Smooth muscle cell (in vitro differentiated cells): ENCODE results near the gene SFTPA1. TPM values are rescaled to one million over a fixed set of nuclear protein-coding genes. Genes with fewer than 3 reads are reported as not detected.

Source experiments
- DNase-seq: peaks from one replicate; lab custom pipeline; 2025; ENCODE audit not compliant: unreplicated experiment; lab: John Stamatoyannopoulos, UW
- H2AFZ ChIP-seq: fragments of 200-600 bp; sonication (generic); 2 replicates; pipeline ENCODE4 v1.6.0; 2016; ENCODE audit warnings: antibody characterized with exemption, low read depth, mild to moderate bottlenecking
- H3F3A ChIP-seq: fragments of 200-600 bp; sonication (generic); 2 replicates; pipeline ENCODE4 v1.6.0; 2017; ENCODE audit warnings: antibody characterized with exemption, low read depth
- H3K27ac ChIP-seq: fragments of 200-600 bp; sonication (generic); 2 replicates; pipeline ENCODE4 v1.5.1; 2016; ENCODE audit warnings: low read depth, mild to moderate bottlenecking
- H3K27me3 ChIP-seq: fragments of 200-600 bp; sonication (generic); 2 replicates; pipeline ENCODE4 v1.6.1; 2016; ENCODE audit warnings: low read depth, mild to moderate bottlenecking
- H3K36me3 ChIP-seq: fragments of 200-600 bp; sonication (generic); 2 replicates; pipeline ENCODE4 v1.5.1; 2016; ENCODE audit warnings: low read depth
- H3K4me1 ChIP-seq: fragments of 200-600 bp; sonication (generic); 2 replicates; pipeline ENCODE4 v1.5.1; 2016; ENCODE audit warnings: low read depth
- H3K4me2 ChIP-seq: fragments of 200-600 bp; sonication (generic); 2 replicates; pipeline ENCODE4 v1.6.0; 2016; ENCODE audit warnings: mild to moderate bottlenecking
- H3K4me3 ChIP-seq: fragments of 200-600 bp; sonication (generic); 2 replicates; pipeline ENCODE4 v1.5.1; 2016; ENCODE audit warnings: mild to moderate bottlenecking
- H3K79me2 ChIP-seq: fragments of 200-600 bp; sonication (generic); 2 replicates; pipeline ENCODE4 v1.6.0; 2016; ENCODE audit warnings: low read depth, mild to moderate bottlenecking
- H3K9ac ChIP-seq: fragments of 200-600 bp; sonication (generic); 2 replicates; pipeline ENCODE4 v1.6.0; 2016; ENCODE audit warnings: low read depth
- H3K9me3 ChIP-seq: fragments of 200-600 bp; sonication (generic); replicated peaks from 2 replicates; pipeline ENCODE4 v1.5.1; 2016; ENCODE audit warnings: low read depth
- H4K20me1 ChIP-seq: fragments of 200-600 bp; sonication (generic); 2 replicates; pipeline ENCODE4 v1.6.0; 2016; ENCODE audit warnings: low read depth
- WGBS: methylation state at CpG from one replicate; pipeline ENCODE4 v1.1.7; 2016; ENCODE audit warnings: low lambda C conversion rate; 5-methylcytosine and 5-hydroxymethylcytosine counted together
- polyA plus RNA-seq: library from polyadenylated mRNA; unstranded; fragments of >200 nt; fragmentation: Nextera tagmentation; extraction: Ambion mirVana; gene quantifications from 2 replicates; pipeline ENCODE4 v1.2.1, GENCODE V29; 2016
- total RNA-seq: library from RNA; depleted of rRNA; stranded (reverse); fragments of >200 nt; gene quantifications from 2 replicates; pipeline ENCODE4 v1.2.3, GENCODE V29; 2014
- TF ChIP-seq, protein P1 (sequence below): fragments of 200-600 bp; sonication (generic); IDR thresholded peaks from 2 replicates; pipeline ENCODE4 v1.5.1; 2017; ENCODE audit warnings: borderline replicate concordance, mild to moderate bottlenecking, antibody characterized with exemption; ENCODE audit not compliant: insufficient read depth, poor library complexity, severe bottlenecking

The SFTPA1 gene
- total and polyA plus RNA-seq, 2 experiments from 2014 or later = not detected

DNA sequence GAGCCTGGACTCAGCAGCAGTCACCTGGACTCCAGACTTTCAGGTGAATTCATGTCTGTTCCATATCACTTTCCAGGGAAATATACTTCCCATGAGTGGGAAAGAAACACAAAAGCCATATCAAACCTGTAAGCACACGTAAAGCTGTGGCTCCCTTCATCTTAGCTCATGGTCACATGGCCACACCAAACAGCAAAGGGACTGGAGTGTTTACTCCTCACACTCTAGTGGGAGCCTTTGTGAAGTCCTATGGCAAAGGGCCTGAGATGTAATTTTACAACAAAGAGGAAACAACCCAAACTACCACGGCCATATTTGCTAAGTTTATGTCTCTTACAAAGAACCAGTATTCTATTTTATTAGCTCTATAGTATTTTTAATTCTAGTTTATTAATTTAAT, 16.3 kb downstream of the SFTPA1 start:
- Histone ChIP-seq H3K79me2 (no peaks in the 10 kb centered on the region), H2AFZ (no peak overlapping the region), H3K4me1 (no peaks in the 10 kb centered on the region), H3K9ac (no peak overlapping the region), H3K4me3 (no peak overlapping the region), H3K36me3 (no peaks in the 10 kb centered on the region), H4K20me1 (no peaks in the 10 kb centered on the region), H3K9me3 (no peaks in the 10 kb centered on the region), H3F3A (no peaks in the 10 kb centered on the region), H3K27me3 (peaks cover 5% of the 10 kb centered on the region), H3K27ac (no peak overlapping the region), H3K4me2 (no peak overlapping the region)
- no peak for DNase-seq
- TF ChIP-seq, protein P1, sequence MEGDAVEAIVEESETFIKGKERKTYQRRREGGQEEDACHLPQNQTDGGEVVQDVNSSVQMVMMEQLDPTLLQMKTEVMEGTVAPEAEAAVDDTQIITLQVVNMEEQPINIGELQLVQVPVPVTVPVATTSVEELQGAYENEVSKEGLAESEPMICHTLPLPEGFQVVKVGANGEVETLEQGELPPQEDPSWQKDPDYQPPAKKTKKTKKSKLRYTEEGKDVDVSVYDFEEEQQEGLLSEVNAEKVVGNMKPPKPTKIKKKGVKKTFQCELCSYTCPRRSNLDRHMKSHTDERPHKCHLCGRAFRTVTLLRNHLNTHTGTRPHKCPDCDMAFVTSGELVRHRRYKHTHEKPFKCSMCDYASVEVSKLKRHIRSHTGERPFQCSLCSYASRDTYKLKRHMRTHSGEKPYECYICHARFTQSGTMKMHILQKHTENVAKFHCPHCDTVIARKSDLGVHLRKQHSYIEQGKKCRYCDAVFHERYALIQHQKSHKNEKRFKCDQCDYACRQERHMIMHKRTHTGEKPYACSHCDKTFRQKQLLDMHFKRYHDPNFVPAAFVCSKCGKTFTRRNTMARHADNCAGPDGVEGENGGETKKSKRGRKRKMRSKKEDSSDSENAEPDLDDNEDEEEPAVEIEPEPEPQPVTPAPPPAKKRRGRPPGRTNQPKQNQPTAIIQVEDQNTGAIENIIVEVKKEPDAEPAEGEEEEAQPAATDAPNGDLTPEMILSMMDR = no peak
- WGBS = 47% methylated on average over 2 of the region's 2 CpGs

DNA sequence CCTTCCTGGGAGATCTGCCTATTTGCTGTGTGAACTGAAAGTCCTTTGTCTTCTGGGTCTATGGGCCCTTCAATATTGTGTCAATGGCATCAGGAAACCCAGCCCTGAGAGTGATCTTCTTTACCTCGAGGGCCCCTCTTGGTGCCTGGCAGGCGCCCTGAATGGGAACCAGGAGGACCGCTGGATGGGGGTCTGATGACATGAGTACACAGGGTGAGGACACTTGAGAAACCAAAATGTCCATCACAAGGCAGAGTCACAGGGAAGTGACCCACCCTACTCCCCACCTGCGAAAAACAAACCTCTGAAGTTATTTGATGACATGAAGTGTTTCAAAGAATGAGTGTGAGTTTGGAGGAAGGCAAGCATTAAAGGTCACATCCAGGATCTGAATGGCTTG, 17.3 kb downstream of the SFTPA1 start:
- no peak overlapping the region for H3K4me2 ChIP-seq
- no peaks in the 10 kb centered on the region for H3K36me3 ChIP-seq
- no peak for DNase-seq
- H3K27ac ChIP-seq = no peak overlapping the region
- TF ChIP-seq, protein P1 = no peak
- no peaks in the 10 kb centered on the region for H3K4me1 ChIP-seq
- no peak overlapping the region for H2AFZ ChIP-seq
- H3K9me3 ChIP-seq = no peaks in the 10 kb centered on the region
- no peaks in the 10 kb centered on the region for H4K20me1 ChIP-seq
- H3K9ac ChIP-seq = no peak overlapping the region
- H3K4me3 ChIP-seq = no peak overlapping the region
- WGBS = 96% methylated on average over 4 of the region's 4 CpGs
- H3K79me2 ChIP-seq = no peaks in the 10 kb centered on the region
- H3K27me3 ChIP-seq = peaks cover 6% of the 10 kb centered on the region
- no peaks in the 10 kb centered on the region for H3F3A ChIP-seq

DNA sequence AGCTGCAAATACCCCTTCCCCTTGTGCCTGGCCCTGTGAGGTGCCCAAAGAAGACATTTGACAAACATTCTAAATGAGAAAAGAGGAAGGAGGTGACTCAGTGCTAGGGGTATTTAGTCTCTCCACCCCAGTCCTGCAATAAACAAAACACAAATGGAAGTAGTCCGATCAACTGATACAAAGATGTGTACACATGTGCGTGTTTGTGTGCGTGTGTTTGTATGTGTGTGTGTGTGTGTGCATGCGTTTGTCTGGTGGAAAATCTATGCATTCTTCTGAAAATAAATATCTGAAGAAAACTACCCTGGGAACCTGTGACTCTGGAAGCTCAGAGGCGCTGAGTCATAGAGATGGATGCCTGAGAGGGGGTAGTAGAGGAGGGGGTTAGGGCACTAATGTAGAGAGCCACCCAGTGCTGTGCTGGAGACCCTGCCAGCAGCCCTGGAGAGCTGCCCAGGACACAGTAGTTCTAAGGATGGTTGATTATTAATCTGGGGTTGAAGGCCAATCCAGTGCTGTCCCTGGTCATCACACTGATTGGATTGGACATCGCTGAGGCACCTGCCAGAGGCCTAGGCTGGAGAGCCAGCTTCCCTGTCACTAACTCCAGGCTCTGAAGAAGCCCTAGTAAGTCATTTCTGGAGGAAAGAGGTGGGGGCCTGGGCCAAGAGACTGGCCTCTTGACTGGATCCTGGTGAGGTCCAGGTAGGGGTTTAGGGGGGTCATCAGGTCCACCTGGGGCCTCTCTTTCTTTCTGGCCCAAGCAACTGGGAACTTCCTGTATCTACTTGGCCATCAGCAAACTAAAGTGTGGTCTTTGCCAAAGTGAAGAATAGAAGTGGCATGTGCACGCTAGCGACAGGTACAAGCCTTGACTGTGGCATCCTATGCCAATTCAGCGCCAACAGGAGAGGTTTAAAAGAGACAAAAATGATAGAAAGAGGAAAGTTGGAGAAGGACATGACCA, 18.5 kb downstream of the SFTPA1 start:
- 93% methylated on average over 9 of the region's 9 CpGs for WGBS
- H3F3A ChIP-seq = no peaks in the 10 kb centered on the region
- no peak overlapping the region for H3K4me3 ChIP-seq
- TF ChIP-seq, protein P1 = no peak
- no peak for DNase-seq
- no peak overlapping the region for H3K4me2 ChIP-seq
- no peak overlapping the region for H2AFZ ChIP-seq
- H3K4me1 ChIP-seq = no peaks in the 10 kb centered on the region
- peaks cover 7% of the 10 kb centered on the region for H3K27me3 ChIP-seq
- H3K79me2 ChIP-seq = no peaks in the 10 kb centered on the region
- no peaks in the 10 kb centered on the region for H3K36me3 ChIP-seq
- H3K9me3 ChIP-seq = no peaks in the 10 kb centered on the region
- H3K9ac ChIP-seq = no peak overlapping the region
- H3K27ac ChIP-seq = no peak overlapping the region
- H4K20me1 ChIP-seq = no peaks in the 10 kb centered on the region
